Vagina (tissue), 2 donors: ENCODE data around the gene PHACTR3. TPM values are rescaled to one million over a fixed set of nuclear protein-coding genes. Genes with fewer than 3 reads are reported as not detected.

Experiments
- DNase-seq, 2 donors: peaks; one replicate each; pipeline ENCODE4 v3.0.0-alpha.2; 2017; ENCODE audit errors: extremely low spot score in 2 of 2
- H3K27ac ChIP-seq: fragments of 200-600 bp; sonication (generic); one replicate; pipeline ENCODE4 v1.5.1; 2019
- H3K27me3 ChIP-seq: fragments of 200-600 bp; sonication (generic); one replicate; pipeline ENCODE4 v1.5.1; 2019
- H3K36me3 ChIP-seq, 2 donors: fragments of 200-600 bp; sonication (generic); one replicate each; pipeline ENCODE4 v1.5.1; 2017 to 2019
- H3K4me1 ChIP-seq: fragments of 200-600 bp; sonication (generic); one replicate; pipeline ENCODE4 v1.5.1; 2019
- H3K4me3 ChIP-seq, 2 donors: fragments of 200-600 bp; sonication (generic); 1 replicate in 1 of 2; 2 replicates in 1 of 2; pipeline ENCODE4 v1.5.1; 2016 to 2019
- H3K9me3 ChIP-seq: fragments of 200-600 bp; sonication (generic); one replicate; pipeline ENCODE4 v1.5.1; 2019
- CTCF ChIP-seq, 3 experiments: fragments of 450-650 bp in 2 of 3; fragments of 200-600 bp in 1 of 3; sonication (generic) in 1 of 3; IDR thresholded peaks; one replicate each; pipeline ENCODE4 v1.5.1; 2017 to 2019; ENCODE audit warnings: antibody characterized with exemption in 3 of 3, mild to moderate bottlenecking in 2 of 3, moderate library complexity in 2 of 3
- POLR2A ChIP-seq, 2 donors: fragments of 450-650 bp; IDR thresholded peaks; one replicate each; pipeline ENCODE4 v1.6.1; 2017; ENCODE audit warnings: antibody characterized with exemption in 2 of 2, mild to moderate bottlenecking in 2 of 2, moderate library complexity in 2 of 2
- POLR2AphosphoS5 ChIP-seq, 2 donors: sonication (generic); formaldehyde crosslinking; IDR thresholded peaks; one replicate each; pipeline ENCODE4 v1.9.0; 2017; ENCODE audit warnings: antibody characterized with exemption in 2 of 2, mild to moderate bottlenecking in 2 of 2, low read depth in 1 of 2; ENCODE audit not compliant: insufficient read depth in 1 of 2
- intact Hi-C: fragments of 100-400 bp; cut with DNase I; formaldehyde crosslinking; loops from one replicate; pipeline ENCODE4 v1.15.1; 2023
- total RNA-seq: library from RNA; depleted of rRNA; stranded (reverse); fragments of >200 nt; gene quantifications from one replicate; pipeline ENCODE4 v1.2.3, GENCODE V29; 2016

PHACTR3 gene
- total RNA-seq, 1 donor from 2014 or later, result 8.3 TPM

- no peak overlapping the region for H3K4me3 ChIP-seq
- no peaks in the 10 kb centered on the region for H3K9me3 ChIP-seq
- H3K27ac ChIP-seq, result no peak overlapping the region
- no peaks in the 10 kb centered on the region for H3K4me1 ChIP-seq
- DNase-seq, result no peak
- TF ChIP-seq POLR2A (IDR thresholded peaks at IDR 0.05) (no peak), POLR2AphosphoS5 (IDR thresholded peaks at IDR 0.05; ENCODE audit: insufficient read depth in 1 of 2, low read depth in 1 of 2) (no peak), CTCF (IDR thresholded peaks at IDR 0.05) (no peak)
- no peaks in the 10 kb centered on the region for H3K36me3 ChIP-seq
- H3K27me3 ChIP-seq, result no peaks in the 10 kb centered on the region
- intact Hi-C loops, result no loop called here
Observed at GRCh38 chr20:59729506-59729905, 125.2 kb downstream of the PHACTR3 start.

- no peak overlapping the region for H3K4me3 ChIP-seq
- TF ChIP-seq POLR2AphosphoS5 (IDR thresholded peaks at IDR 0.05; ENCODE audit: insufficient read depth in 1 of 2, low read depth in 1 of 2), result no peak
- TF ChIP-seq POLR2A (IDR thresholded peaks at IDR 0.05), result no peak
- no peak for TF ChIP-seq CTCF (IDR thresholded peaks at IDR 0.05)
- no peaks in the 10 kb centered on the region for H3K27me3 ChIP-seq
- no peak for DNase-seq
- H3K36me3 ChIP-seq, result no peaks in the 10 kb centered on the region
- no peaks in the 10 kb centered on the region for H3K4me1 ChIP-seq
- H3K9me3 ChIP-seq, result no peaks in the 10 kb centered on the region
- no peak overlapping the region for H3K27ac ChIP-seq
- intact Hi-C loops, result no loop called here
Observed at GRCh38 chr20:59730722-59731121, 126.4 kb downstream of the PHACTR3 start.

GRCh38 chr20:59731376-59731775, 127.0 kb downstream of the PHACTR3 start:
- Histone ChIP-seq H3K27me3 (no peaks in the 10 kb centered on the region), H3K9me3 (no peaks in the 10 kb centered on the region), H3K4me3 (no peak overlapping the region), H3K36me3 (no peaks in the 10 kb centered on the region), H3K27ac (no peak overlapping the region), H3K4me1 (no peaks in the 10 kb centered on the region)
- DNase-seq, result no peak
- no peak for TF ChIP-seq POLR2AphosphoS5 (IDR thresholded peaks at IDR 0.05; ENCODE audit: insufficient read depth in 1 of 2, low read depth in 1 of 2)
- no peak for TF ChIP-seq CTCF (IDR thresholded peaks at IDR 0.05)
- no peak for TF ChIP-seq POLR2A (IDR thresholded peaks at IDR 0.05)
- intact Hi-C loops, result no loop called here

GRCh38 chr20:59733351-59733750, 129.0 kb downstream of the PHACTR3 start:
- Histone ChIP-seq H3K9me3 (no peaks in the 10 kb centered on the region), H3K27me3 (no peaks in the 10 kb centered on the region), H3K4me1 (no peaks in the 10 kb centered on the region), H3K4me3 (no peak overlapping the region), H3K27ac (no peak overlapping the region), H3K36me3 (no peaks in the 10 kb centered on the region)
- intact Hi-C loops, result no loop called here
- TF ChIP-seq POLR2AphosphoS5 (IDR thresholded peaks at IDR 0.05; ENCODE audit: insufficient read depth in 1 of 2, low read depth in 1 of 2), result no peak
- no peak for TF ChIP-seq CTCF (IDR thresholded peaks at IDR 0.05)
- TF ChIP-seq POLR2A (IDR thresholded peaks at IDR 0.05), result no peak
- DNase-seq, result no peak

- no peak for TF ChIP-seq POLR2A (IDR thresholded peaks at IDR 0.05)
- H3K9me3 ChIP-seq, result no peaks in the 10 kb centered on the region
- H3K36me3 ChIP-seq, result no peaks in the 10 kb centered on the region
- H3K4me1 ChIP-seq, result no peaks in the 10 kb centered on the region
- no peaks in the 10 kb centered on the region for H3K27me3 ChIP-seq
- H3K27ac ChIP-seq, result no peak overlapping the region
- DNase-seq, result no peak
- no peak overlapping the region for H3K4me3 ChIP-seq
- intact Hi-C loops, result no loop called here
Observed at GRCh38 chr20:59735486-59735885, 131.1 kb downstream of the PHACTR3 start.

- no peak overlapping the region for H3K27ac ChIP-seq
- H3K36me3 ChIP-seq, result no peaks in the 10 kb centered on the region
- no peaks in the 10 kb centered on the region for H3K4me1 ChIP-seq
- intact Hi-C loops, result no loop called here
- DNase-seq, result no peak
- no peaks in the 10 kb centered on the region for H3K9me3 ChIP-seq
- H3K27me3 ChIP-seq, result no peaks in the 10 kb centered on the region
- no peak overlapping the region for H3K4me3 ChIP-seq
- no peak for TF ChIP-seq POLR2A (IDR thresholded peaks at IDR 0.05)
- TF ChIP-seq POLR2AphosphoS5 (IDR thresholded peaks at IDR 0.05; ENCODE audit: insufficient read depth in 1 of 2, low read depth in 1 of 2), result no peak
- TF ChIP-seq CTCF (IDR thresholded peaks at IDR 0.05), result no peak
Observed at GRCh38 chr20:59735917-59736316, 131.6 kb downstream of the PHACTR3 start.
